HUDEP-2 (cell line): ENCODE measurements around the gene BOLA2.
"Not testable (repeated sequence)": the region's sequence is repeated elsewhere in the genome, so short reads cannot be mapped to it uniquely, and the experiment has no call there.

Source experiments
- DNase-seq, 76 experiments: peaks; one replicate each; lab custom pipeline; 2025; ENCODE audit not compliant: unreplicated experiment in 76 of 76; lab: John Stamatoyannopoulos, UW

The BOLA2 gene

DNA sequence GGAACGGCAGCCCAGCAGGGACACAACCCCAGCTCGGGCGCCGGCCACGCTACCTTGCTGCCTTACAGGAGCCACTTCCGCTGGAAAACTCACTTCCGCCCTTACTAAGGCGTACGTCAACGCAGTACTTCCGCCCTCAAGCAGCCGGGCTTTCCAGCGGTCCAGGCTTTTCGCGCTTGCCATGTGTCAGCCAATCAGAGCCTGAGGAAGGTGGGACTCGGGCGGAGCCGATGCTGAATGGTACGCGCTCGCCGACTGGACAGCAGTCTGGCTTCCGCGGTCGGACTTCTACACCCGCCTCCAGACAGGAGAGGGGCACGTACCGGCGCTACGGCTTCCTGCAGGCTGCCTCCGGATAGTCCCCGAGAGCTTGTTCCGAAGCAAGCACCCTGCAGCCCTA is at the start of gene BOLA2, which contains the start of gene SLX1B:
Gene BOLA2, minus strand, starts transcription at position 83 of the 400 bp plus-strand sequence. CDS start 98 bp downstream, outside the sequence.
Gene SLX1B, plus strand, starts transcription at position 265 of the 400 bp plus-strand sequence.
- not testable (repeated sequence) for DNase-seq

DNA sequence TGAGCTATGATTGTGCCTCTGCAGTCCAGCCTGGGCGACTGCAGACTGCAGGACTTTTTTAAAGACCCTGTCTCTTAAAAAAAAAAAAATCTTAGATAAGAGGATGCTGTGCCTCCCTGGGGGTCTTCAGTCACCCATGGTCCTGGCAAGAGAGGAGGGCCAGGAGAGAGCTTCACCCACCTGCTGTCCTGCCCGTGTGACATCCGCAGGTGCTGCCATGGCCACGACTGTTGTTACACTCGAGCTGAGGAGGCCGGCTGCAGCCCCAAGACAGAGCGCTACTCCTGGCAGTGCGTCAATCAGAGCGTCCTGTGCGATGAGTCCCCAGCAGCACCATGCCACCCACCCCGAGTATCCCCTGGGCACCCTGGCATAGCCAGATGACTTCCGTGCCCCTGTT is 28.1 kb upstream of the BOLA2 start:
- not testable (repeated sequence) for DNase-seq

DNA sequence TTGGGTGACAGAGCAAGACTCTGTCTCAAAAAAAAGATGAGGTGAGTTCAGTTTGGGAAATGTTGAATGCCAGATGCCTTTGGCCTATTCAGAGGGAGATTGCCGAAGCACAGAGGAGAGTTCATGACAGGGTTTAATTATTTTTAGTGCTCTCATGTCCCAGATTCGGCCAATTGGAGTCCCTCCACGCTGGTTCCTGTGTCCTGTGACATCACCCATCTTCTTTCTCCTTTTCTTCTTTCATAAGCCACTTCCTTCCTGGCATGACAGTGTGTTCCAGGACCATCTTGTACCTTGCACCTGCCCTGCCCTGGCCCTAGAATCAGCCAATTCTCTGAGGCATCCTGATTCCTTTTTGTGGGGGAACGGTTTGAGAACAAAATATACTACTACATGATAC is 17.9 kb upstream of the BOLA2 start:
- DNase-seq, result not testable (repeated sequence)

DNA sequence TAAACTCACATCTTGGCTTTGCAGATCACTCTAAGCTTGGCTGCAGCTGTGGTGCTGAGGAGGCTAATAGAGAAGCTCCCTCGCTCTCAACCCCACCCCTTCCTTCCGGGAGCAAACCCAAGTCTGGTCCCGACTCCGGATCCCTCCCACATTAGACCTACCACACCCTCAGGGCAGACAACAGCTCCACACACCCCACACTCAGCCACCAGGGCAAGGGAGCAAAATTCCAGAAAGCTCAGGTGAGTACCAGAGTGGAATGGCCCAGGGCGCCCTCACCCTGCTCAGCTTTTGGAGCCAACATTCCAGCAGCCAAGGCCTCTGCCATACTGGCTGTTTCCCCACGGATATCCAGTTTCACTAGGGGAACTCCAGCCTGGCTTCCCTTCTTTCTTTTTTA is 15.5 kb upstream of the BOLA2 start:
- not testable (repeated sequence) for DNase-seq

DNA sequence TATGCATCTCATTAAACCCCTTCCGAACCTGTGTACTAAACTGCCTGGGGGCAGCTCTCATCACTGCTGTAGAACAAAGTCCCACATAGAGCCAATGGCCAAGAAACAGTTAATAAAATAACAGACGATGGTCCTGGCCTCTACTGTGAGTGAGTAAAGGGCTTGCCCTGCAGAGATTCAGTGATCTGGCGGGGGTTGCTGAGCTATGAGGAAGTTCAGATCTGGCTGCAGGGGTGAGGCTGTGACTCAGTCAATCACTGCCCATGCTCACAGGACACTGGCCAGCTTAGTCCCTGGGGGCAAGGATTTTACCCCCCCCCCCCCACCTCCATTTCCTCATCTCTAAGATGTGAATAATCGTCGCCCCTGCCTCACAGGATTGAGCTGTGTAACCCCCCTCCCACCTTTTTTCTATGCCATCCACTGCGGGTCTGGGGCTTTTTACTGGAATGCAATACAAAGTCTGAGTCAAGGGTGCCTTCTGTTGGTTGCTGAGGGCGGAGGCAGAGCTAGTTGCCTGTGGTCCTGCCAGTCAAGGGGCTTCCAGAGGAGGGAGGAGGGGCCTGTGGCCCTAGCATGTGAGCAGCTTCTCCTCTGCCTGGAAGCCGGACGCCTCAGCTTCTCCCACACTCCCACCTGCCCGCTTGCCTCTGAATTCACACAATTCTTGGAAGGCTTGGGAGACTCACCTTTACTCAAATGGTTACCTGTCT is 13.7 kb upstream of the BOLA2 start:
- not testable (repeated sequence) for DNase-seq

DNA sequence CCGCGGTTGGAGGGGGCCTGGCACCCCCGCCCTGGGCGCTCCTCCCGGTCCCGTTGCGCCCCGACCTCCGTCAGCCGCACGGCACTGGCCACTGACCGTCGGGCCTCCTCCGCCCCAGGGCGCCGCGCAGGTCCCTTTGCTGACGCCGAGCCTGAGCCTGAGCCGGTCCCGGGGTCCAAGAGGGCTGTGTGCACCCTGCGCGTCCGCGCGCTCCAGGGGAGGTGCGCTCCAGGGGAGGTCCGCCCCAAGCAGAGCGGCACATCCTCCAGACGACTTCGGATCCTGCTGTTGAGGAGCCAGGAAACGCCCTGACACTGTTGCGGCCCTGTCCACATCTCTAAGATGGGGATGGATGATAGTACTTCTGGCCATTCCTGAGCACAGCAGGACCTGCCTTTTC is 12.8 kb upstream of the BOLA2 start:
- not testable (repeated sequence) for DNase-seq

DNA sequence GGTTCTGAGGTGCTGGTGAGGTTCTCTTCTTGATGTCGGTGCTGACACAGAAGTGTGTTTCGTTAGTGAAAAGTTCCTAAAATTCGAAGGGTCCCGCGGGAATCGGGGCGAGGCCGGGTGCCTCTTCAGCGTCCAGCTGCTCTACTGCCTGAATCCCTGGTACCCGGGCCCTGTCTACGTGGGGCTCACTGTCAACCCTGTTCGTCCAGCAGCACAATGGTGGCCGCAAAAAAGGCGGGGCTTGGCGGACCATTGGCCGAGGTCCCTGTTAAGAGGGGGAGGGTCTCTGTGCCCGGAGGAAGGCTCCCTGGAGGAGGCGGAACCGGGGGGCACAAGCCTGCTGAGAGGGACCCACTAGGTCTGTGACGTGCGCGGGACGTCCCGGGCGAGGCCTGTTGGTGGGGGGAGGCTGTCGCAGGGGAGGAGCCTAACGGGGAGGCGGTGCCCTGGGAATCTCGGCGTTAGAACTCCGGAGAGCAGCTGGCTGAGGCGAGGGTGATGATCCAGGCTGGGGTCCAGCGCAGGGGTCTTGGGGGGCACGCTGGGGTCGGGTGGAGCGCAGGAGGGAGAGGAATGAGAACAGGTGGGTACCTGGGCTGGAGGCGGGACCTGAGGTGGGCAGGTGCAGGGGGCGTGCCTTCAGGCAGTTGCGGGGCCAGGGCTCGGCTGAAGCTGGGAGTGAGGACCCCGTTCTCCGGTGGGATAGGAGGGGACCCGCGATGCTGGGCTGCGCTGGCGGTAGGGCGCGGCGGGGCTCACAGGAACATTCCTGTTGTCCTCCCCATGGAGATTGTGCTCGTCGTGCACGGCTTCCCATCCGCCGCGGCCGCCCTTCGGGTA is 12.1 kb upstream of the BOLA2 start:
- not testable (repeated sequence) for DNase-seq

DNA sequence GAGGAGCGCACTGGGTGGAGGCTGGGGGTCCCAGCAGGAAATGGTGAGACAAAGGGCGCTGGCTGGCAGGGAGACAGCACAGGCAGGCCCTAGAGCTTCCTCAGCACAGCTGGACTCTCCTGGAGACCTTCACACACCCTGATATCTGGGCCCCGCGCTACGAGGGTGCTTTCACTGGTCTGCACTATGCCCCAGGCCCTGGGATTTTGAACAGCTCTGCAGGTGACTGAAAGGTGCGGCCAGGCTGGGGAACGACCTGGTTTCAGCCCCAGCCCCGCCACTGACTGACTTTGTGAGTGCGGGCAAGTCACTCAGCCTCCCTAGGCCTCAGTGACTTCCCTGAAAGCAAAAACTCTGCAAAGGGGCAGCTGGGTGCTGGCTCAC is 6.5 kb upstream of the BOLA2 start:
- DNase-seq, result not testable (repeated sequence)

DNA sequence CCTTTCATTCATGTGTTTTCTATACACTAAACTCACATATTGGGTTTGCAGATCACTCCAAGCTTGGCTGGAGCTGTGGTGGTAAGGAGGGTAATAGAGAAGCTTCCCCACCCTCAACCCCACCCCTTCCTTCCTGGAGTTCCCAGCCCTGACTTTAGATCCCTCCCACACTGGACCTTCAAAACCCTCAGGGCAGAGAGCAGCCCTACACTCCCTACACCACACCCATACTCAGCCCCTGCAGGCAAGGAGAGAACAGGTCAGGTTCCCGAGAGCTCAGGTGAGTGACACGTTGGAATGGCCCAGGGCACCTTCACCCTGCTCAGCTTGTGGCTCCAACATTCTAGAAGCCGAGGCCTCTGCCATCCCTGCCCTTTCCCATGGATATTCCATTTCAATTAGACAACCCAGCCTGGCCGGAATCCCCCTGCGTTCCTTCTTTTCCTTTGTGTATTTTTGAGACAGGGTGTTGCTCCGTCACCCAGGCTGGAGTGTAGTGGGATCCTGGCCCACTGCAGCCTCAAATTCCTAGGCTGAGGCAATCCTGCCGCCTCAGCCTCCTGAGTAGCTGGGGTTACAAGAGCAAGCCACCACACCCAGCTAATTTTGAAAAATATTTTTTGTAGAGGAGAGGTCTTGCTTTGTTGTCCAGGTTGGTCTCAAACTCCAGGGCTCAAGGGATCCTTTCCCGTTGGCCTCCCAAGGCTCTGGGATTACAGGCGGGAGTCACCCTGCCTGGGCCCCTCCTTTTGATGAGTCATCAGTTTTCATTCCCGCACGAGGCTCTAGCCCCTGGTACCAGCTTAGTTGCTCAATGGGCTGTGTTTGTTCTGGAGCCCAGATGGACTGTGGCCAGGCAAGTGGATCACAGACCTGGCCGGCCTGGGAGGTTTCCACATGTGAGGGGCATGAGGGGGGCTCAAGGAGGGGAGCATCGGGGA is 5.8 kb upstream of the BOLA2 start, which contains the start of gene SULT1A4:
Gene SULT1A4, plus strand, starts transcription at position 208 of the 941 bp plus-strand sequence. CDS start 1,473 bp downstream, outside the sequence.
- not testable (repeated sequence) for DNase-seq

DNA sequence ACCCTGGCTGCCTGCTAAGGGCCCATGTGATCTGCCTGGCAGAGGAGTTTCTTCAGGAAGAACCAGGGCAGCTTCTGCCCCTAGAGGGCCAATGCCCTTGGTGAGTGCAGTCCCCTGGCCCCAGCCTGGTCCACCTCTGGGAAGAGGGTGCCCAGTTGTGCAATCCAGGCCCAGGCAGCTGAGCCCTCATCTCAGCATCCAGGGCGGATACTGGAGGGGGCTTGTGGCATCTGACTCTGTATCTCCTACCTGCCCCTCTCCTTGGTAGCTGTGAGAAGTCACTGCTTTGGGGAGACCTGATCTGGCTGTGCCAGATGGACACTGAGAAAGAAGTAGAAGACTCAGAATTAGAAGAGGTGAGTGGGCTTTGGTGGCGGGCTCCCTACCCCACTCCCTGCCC is 3.5 kb upstream of the BOLA2 start:
- DNase-seq, result not testable (repeated sequence)

DNA sequence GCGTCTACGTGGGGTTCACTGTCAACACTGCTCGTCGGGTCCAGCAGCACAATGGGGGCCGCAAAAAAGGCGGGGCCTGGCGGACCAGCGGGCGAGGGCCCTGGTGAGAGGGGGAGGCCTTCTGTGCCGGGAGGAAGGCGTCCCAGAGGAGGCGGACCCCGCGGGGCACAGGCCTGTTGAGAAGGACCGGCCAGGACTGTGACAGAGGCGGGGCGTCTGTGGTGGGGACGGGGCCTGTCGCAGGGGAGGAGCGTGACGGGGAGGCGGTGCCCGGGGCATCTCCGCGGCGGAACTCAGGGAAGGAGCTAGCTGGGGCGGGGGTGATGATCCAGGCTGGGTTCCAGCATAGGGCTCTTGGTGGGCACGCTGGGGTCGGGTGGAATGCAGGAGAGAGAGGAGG is 677 bp upstream of the BOLA2 start:
- not testable (repeated sequence) for DNase-seq

DNA sequence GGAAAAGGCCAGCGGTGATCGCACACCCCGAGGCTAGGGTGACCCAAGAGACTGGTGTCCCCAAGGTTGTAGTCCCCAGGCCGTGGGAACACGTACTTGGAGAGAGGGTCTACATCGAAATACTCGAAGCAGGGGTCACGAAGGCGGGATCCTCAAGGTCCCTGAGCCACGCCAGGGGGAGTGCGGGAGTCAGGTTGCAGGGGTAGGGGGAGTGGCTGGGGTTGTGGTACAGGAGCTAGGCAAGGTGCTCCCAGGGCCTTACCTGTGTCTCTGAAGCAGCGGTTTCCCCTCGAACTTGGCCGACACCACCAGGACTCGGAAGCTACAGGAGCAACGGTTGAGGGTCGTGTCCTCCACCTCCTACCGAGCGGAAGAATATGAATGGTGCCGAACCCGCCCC is 397 bp downstream of the BOLA2 start:
- DNase-seq, result not testable (repeated sequence)

DNA sequence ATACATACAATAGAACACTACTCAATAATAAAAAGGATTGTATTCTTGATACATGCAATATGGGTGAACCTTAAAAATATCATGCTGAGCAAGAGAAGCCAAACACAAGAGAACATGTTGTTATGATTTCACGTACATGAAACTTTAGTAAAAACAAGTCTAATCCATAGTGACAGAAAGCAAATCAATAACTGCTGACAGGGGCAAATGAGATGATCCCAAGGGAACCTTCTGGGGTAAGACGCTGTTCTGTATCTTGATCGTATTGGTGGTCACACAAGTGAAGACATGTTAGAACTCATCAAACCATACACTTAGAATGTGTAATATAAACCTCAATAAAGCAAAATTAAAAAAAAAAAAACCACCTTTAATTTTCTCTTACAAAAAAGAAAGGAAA is 28.8 kb downstream of the BOLA2 start:
- DNase-seq, result not testable (repeated sequence)

DNA sequence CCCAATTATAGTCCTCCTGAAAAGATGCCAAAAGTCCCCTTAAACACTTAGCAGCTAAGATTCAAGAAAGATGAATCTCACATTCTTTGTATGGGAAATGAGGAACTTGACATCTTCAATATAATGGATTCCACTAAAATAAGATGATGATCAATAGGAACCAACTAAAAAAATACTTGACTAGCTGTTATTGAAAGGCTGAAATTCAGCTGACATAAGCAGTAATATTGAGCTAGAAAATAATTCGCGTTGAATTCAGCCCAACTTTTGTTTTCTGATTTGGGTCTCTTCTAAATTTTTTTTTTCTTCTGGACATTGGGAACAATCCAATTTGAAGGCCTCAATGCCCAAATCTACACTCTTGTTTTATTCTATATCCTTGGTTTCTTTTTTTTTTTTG is 30.6 kb downstream of the BOLA2 start:
- DNase-seq, result not testable (repeated sequence)

DNA sequence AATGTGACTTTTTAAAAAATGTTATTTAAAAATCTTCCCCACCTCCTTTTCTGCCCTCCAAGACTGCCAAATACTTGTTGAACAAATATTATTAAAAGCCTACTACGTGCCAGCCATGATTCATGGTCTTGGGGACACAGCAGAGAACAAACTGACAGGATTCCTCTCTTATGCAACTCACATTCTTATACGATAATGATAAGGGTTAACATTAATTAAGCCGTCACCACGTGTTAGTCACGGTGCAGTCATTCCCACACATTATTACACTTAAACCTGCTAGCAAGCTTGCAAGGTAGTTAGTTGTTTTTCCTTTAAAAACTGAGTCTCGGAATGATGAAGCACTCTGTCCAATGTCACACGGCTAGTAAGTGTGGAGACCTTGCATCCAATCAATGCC is 48.9 kb downstream of the BOLA2 start:
- not testable (repeated sequence) for DNase-seq
